Eye (tissue), 1 donor: ENCODE results near the gene CMTM1.
"Not testable (repeated sequence)": the region's sequence is repeated elsewhere in the genome, so short reads cannot be mapped to it uniquely, and the experiment has no call there.

Experiments
- DNase-seq: peaks from one replicate; pipeline ENCODE4 v3.0.0-alpha.2; 2015

Gene CMTM1

GRCh38 chr16:66594739-66595138 lies 28.5 kb downstream of the CMTM1 start:
- no peak for DNase-seq

GRCh38 chr16:66596559-66596958 lies 30.3 kb downstream of the CMTM1 start:
- DNase-seq: not testable (repeated sequence)

GRCh38 chr16:66596986-66597848 lies 31.0 kb downstream of the CMTM1 start:
- no peak for DNase-seq

GRCh38 chr16:66598111-66598510 lies 31.9 kb downstream of the CMTM1 start:
- DNase-seq: no peak

DNA sequence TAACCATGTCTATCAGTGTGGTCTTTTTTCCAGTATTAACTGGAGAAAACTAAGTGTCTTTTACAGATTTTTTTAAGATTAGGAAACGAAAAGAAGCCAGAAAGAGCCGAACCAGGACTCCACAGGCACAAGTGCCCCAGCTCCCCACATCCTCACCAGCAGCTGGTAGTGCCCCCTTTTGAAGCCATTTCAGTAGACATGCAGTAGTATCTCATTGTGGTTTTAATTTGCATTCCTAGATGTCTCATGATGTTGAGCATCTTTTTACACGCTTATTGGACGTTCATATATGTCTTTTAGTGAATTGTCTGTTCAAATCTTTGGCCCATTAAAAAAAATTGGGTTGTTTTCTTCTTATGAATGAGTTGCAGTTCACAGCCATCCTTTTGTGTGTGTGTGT lies 33.5 kb downstream of the CMTM1 start:
- no peak for DNase-seq

DNA sequence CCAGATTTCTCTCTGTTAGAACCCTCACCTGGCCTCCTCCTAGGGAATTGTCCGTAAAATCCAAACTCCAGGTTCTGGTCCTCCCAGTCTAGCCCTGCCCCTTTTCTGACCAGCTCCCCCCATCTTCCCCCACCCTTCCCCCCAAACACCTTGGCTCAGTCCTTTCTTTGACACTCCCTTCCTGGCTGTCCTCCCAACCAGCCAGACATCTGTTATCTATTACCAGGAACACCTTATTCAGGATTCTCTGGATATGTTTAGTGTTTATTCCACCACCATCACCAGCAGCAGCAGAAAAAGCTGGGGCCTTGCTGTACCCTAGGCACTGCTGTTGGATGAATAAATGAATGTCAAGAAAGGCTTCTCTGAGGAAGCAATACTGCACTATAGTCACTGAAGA lies 34.2 kb downstream of the CMTM1 start:
- DNase-seq: no peak

GRCh38 chr16:66601471-66601870 lies 35.2 kb downstream of the CMTM1 start:
- DNase-seq: no peak

DNA sequence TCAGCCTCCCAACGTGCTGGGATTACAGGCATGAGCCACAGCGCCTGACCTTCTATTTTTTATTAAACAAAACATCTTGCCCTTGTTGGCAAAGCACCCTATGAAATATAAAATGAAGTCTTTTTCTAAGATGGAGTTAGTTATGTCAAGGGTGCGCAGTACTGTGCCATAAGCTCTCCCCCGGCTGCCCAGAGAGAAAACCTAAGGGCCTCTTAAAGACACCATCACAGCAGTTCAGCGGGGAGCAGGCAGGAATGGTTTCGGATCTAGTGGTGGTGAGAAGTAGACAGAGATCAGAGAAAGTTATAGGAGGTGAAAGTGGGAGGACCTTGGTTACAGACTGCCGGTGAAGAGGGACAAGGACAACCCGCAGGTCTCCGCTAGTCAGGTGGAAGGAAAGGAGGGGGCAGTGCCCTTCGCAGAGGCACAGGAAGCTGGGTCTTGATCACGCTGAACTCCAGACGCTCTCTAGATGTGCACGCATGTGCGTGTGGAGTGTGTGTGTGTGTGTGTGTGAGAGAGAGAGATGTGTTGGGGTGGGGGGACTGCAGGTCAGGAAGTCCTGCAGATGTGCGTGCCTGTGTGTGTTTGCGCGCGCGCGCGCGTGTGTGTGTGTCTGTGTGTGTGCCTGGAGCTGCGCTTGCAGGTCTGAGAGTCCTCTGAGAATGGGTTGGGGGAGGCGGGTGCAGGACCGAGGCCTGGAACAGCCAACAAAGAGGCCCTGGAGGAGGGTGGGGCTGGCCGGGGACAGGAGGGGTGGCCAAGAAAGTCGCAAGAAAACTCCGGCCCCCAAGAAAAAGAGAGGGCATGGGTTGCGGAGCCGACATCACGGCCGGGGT lies 37.5 kb downstream of the CMTM1 start:
- DNase-seq: peak; percentile 92

DNA sequence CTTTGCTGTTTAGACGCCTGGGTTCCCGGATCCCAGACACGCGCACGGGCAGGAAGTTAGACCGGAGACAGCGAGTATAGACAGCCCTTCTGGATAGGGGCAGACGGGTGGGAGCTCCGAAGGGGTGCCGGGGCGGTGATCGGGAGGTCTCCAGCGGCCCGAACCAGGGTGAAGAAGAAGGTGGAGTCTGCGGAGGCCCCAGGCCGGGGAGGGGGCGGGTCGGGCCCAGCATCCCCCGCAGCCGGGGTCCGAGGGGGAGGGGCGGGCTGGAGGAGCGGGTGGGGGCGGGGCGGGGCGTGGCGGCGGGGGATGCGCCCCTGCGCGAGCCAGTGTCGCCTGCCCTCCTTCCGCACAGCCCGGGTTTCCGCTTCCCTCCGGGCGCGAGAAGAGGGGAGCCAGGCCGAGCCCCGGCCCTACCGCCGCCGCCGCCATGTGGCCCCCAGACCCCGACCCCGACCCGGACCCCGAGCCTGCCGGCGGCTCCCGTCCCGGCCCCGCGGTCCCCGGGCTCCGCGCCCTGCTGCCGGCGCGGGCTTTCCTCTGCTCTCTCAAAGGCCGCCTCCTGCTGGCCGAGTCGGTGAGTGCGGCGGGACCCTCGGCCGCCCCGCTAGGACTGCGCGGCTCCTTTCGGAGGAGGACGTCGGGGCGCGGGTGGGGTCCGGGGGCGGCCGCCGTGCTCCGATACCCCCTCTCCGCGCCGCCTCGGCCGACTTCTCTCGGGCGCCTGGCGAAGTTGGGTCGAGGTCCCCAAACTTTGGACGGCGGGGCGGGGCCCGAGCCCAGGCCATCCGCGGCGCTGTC lies 38.3 kb downstream of the CMTM1 start, which contains the start of gene CMTM3:
TSS of gene CMTM3 (plus strand) at position 329 of the 801 bp plus-strand sequence. CDS start at position 431, 102 bp downstream.
- peak; percentile 91 for DNase-seq

DNA sequence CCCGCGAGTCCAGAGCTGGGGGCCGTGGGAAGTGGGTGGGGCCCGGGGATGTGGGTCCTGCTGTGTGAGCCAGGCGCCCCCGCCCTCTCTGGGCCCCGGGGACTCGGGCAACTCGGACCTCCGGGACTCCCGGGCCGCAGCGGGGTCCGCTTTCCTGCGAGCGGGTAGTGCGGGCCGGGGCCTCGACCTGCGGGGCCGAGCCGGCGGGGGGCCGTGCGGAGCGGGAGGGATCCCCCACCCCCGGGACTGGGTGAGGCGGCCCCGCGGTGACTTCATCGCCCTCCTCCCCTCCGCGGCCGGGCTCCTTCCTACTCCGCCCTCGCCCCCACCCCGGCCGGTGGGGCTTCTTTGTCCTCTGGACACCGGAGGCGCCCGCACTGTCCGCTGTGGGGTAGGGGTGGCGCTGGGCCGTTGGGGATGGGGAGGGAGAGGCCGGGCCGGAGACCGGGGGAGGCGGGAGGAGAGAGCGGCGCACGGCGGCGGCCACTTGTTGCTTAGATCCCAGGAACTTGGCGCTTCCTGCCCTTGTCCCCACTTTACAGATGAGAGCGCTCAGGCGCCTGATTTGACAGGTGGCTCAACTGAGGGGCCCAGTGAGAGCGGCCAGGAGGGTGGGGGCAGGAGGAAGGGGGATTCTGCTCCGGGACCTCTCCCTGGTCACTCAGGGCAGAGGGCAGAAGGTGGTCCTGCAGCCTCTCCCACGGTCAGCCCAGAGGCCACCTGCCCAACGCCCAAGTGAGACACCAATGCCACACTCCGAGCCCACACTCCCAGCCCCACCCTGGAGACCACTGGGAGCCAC lies 39.1 kb downstream of the CMTM1 start:
- peak; percentile 71 for DNase-seq

- no peak for DNase-seq
Measured at GRCh38 chr16:66605979-66606751, 39.9 kb downstream of the CMTM1 start.

DNA sequence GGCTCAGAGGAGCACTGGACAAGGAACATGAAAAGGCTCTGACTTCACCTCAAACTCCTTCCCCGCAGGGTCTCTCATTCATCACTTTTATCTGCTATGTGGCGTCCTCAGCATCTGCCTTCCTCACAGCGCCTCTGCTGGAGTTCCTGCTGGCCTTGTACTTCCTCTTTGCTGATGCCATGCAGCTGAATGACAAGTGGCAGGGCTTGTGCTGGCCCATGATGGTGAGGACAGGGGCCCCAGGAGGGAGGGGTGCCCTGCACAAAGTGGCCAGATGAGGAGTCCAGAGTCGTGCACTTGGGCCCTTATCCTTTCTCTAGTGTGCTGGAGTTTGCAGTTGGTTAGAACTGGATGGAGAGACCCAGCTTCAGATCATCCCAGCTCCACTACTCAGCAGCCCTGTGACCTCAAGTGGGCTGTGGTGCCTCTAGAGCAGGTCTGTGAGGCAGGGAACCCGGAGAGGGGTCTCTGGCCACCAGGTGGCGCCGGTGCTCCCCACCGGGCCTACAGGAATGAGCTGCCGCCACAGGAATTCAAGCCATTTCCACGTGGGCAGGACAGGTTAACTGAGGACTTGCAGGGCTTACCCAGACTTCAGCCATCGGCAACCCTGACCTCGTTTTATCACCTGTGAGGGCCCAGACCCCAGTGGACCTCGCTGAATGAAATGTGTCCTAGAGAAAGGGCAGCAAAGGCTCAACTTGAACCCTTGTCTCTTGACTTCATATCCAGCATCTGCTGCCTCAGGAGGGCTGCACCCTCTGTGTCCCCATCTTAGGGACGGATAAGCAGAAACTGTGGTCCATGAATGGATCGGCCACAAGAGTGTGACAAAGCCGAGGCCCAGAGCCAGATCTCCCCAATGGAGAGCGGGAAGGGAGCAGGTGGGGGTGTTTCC lies 42.3 kb downstream of the CMTM1 start:
- peak; percentile 92 for DNase-seq

GRCh38 chr16:66609139-66609510 lies 42.9 kb downstream of the CMTM1 start:
- no peak for DNase-seq

DNA sequence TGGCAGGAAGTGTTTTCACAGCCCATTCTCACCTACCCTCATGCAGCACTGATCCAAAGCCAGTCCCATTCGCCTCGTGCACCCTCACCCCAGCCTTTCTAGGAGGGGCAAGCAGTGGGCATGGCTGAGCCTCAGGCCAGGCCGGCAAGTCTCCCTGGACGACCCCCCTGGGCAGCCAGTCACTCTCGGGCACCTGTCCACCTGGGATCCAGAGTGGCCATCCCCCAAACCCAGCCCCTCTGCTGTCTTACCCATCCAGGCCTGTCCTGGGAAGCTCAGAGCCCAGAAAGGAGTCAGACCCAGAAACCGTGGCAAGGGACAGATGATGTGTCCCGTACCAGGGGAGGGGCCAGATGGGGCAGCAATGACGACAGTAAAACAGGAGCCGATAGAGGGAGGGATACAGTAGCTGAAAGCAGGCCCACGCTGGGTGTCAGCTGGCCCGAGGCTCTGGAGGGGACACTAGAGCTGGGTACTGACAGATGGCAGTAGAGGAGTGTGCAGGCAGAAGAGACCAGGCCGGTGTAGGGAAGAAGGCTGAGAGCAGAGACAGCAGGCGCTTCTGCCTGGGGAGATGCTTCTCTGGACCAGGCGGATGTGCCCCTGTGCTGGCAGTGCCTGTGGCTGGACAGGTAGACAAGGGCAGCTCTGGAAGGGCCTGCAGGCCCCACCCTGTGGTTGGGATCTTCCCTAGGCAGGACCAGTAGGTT lies 44.0 kb downstream of the CMTM1 start:
- no peak for DNase-seq

DNA sequence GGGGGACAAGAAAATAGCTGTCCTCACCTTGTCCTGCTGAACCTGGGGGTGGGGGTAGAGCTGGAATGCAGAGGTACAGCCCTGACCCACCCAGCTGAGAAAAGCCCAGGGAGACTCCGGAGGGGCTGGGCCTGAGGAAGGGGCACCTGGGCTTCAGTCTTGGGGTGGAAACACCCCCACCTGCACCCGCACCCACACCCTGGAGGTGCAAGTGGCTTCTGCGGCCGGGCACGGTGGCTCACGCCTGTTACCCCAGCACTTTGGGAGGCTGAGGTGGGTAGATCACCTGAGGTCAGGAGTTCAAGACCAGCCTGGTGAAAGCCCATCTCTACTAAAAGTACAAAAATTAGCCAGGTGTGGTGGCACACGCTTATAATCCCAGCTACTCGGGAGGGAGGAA lies 45.7 kb downstream of the CMTM1 start:
- not testable (repeated sequence) for DNase-seq

DNA sequence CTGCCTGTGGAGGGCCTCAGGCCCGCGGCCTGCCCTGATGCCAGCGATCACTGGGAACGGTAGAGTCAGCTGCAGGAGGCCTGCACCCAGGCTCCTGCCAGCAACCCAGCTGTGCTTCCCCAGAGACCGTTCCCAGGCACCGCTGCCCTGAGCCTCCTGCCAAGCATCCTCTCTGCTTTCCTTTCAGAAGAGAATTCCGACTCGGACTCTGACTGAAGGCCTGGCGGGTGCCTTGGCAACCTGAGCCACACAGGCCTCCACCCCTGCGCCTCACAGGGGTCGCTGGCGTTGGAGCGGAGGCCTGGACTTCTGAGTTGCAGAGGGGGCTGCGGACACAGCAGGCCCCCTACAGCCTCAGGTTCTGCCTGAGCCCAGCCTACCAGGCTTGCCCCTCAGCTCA lies 46.2 kb downstream of the CMTM1 start:
- DNase-seq: no peak

DNA sequence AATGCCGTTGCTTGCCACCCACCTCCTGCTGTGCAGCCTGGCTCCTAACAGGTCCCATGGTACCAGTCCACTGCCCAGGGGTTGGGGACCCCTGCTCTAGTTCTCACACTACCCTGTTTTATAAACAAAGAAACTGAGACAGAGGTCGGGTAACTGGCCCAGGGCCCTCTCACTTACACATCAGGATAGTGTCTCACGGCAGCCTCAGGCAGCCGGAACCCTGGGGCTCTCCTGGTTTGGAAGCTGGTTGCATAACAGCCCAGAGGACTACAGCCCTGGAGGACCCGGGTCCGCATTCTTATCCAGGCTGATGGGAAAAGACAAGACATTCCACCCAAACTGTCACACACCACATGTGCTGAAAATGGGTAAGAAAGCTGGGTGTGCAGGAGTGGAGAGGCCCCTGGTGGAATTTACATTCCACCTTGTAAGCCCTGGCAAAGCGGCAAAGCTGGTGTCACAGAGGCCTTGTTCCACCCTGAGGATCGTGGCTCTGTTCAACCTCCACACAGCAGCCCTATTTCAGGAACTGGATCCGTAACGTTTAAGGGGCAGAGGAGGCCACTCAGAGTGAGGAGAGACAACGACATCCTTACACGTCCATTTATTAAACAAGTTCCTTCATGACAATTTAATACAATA lies 48.0 kb downstream of the CMTM1 start:
- DNase-seq: no peak

GRCh38 chr16:66616169-66616568 lies 49.9 kb downstream of the CMTM1 start:
- no peak for DNase-seq

DNA sequence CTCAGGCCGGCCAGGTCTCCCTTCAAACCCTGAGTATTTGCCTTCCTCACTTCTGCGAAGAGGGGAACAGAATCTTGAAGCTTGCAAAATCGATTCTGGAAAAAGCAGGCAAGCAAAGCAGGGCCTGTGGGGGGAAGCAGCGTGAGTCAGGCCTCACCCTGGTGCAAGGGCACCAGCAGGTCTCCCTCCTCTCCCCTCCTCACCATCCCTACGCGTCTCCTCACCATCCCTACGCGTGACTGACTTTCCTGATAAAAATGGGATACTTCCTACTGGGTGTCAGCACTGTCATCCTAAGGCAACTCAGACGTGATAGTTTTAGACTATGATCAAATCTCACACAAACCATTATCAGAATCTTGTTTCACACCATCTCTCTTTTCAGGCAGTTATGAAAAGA lies 50.4 kb downstream of the CMTM1 start:
- DNase-seq: no peak
